Osteocyte (in vitro differentiated cells): ENCODE measurements around the gene RINL. TPM values are rescaled to one million over a fixed set of nuclear protein-coding genes. Genes with fewer than 3 reads are reported as not detected.

ENCODE experiments used
- DNase-seq: peaks from one replicate; pipeline ENCODE4 v3.0.0; 2021; ENCODE audit warnings: mixed read lengths; ENCODE audit not compliant: unreplicated experiment; ENCODE audit errors: extremely low spot score
- H3K27ac Mint-ChIP-seq: one replicate; pipeline ENCODE4 v1.8.0; 2021; ENCODE audit warnings: mild to moderate bottlenecking, mixed read lengths; ENCODE audit not compliant: unreplicated experiment
- H3K27me3 Mint-ChIP-seq: one replicate; pipeline ENCODE4 v1.8.0; 2021; ENCODE audit warnings: mixed read lengths; ENCODE audit not compliant: unreplicated experiment
- H3K36me3 Mint-ChIP-seq: one replicate; pipeline ENCODE4 v1.8.0; 2021; ENCODE audit warnings: mixed read lengths; ENCODE audit not compliant: unreplicated experiment
- H3K4me1 Mint-ChIP-seq: one replicate; pipeline ENCODE4 v1.8.0; 2021; ENCODE audit warnings: mixed read lengths; ENCODE audit not compliant: unreplicated experiment
- H3K4me3 Mint-ChIP-seq: one replicate; pipeline ENCODE4 v1.8.0; 2021; ENCODE audit warnings: mild to moderate bottlenecking, moderate library complexity, mixed read lengths; ENCODE audit not compliant: unreplicated experiment
- H3K9me3 Mint-ChIP-seq: one replicate; pipeline ENCODE4 v1.8.0; 2021; ENCODE audit warnings: mixed read lengths; ENCODE audit not compliant: unreplicated experiment
- long read RNA-seq: library from polyadenylated mRNA; unstranded; transcript quantifications from one replicate; pipeline ENCODE4 v2.0.0, GENCODE V29; 2021
- total RNA-seq: library from RNA; stranded (reverse); gene quantifications from 2 replicates; pipeline ENCODE4 v1.2.1, GENCODE V29; 2021
- TF ChIP-seq, protein P1 (sequence below): fragments of 200-600 bp; sonication (generic); IDR thresholded peaks from 2 replicates; pipeline ENCODE4 v1.5.0; 2021; ENCODE audit warnings: antibody characterized with exemption, mild to moderate bottlenecking, moderate library complexity

Gene RINL, protein sequence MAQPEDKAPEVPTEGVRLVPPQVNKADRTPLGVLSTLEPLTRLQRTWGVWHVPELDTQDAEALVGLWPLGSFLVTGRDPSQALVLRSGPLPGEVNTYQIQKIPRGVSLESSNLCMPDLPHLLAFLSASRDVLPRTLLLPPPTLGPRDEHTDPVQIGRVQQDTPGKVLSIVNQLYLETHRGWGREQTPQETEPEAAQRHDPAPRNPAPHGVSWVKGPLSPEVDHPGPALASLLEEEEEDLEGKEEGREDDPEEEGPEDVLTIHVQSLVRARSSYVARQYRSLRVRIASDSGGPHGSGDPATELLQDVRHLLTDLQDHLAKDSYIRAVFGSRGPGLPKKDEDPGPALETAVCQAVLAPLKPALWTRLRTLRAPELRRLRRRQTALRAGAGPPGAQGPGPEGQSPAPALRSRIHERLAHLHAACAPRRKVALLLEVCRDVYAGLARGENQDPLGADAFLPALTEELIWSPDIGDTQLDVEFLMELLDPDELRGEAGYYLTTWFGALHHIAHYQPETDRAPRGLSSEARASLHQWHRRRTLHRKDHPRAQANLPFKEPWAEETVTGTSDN
- 0.55 TPM in 1 of 2 replicates, not detected in the other for total RNA-seq
- long read RNA-seq: 0 reads

DNA sequence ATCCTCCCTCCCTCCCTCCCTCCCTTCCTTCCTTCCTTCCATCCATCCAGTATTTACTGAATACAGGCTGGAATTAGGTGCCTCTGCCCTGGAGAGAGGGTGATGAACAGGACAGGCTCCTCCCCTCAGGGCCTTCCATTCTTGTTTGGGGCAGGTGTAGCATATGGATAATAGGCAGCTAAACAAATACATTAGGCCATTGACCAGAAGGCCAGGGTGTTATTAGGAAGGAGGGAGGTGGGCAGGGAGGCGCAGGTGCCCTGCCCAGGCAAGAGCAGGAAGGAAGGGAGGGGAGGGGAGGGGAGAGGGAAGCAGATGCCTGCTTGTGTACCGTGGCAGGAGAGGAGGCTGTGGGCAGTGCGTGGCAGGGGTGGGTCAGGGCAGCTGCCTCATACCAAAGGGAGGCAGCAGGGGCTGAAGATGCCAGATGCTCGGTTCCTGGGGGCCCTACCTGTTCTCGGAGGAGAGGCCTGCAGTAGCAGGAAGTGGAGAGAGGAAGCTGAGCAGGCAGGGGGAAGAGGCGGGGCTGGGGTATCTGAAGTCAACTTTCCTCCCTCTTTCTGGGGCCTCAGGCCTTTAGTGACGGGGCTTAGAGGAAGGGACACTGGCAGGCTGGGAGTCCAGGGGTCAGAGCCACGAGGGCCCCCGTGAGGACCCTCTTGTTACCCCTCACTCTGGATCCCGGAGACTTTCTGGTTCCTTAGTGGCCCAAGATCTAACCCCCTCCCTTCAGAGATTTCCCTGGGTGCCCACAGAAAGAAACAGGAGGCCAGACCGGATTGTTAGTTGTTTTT is at the start of gene RINL:
Gene RINL (minus strand): TSS at position 495 of the 794 bp plus-strand sequence. CDS start 1,533 bp downstream, outside the sequence.
- Mint-ChIP-seq H3K4me3 (no peak within 1 kb of the TSS), H3K27me3 (no peaks in the 10 kb centered on the region), H3K27ac (no peak within 1 kb of the TSS), H3K4me1 (no peaks in the 10 kb centered on the region), H3K9me3 (no peaks in the 10 kb centered on the region), H3K36me3 (peaks cover 8% of the 10 kb centered on the region)
- TF ChIP-seq, protein P1, sequence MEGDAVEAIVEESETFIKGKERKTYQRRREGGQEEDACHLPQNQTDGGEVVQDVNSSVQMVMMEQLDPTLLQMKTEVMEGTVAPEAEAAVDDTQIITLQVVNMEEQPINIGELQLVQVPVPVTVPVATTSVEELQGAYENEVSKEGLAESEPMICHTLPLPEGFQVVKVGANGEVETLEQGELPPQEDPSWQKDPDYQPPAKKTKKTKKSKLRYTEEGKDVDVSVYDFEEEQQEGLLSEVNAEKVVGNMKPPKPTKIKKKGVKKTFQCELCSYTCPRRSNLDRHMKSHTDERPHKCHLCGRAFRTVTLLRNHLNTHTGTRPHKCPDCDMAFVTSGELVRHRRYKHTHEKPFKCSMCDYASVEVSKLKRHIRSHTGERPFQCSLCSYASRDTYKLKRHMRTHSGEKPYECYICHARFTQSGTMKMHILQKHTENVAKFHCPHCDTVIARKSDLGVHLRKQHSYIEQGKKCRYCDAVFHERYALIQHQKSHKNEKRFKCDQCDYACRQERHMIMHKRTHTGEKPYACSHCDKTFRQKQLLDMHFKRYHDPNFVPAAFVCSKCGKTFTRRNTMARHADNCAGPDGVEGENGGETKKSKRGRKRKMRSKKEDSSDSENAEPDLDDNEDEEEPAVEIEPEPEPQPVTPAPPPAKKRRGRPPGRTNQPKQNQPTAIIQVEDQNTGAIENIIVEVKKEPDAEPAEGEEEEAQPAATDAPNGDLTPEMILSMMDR: no peak
- DNase-seq: no peak

DNA sequence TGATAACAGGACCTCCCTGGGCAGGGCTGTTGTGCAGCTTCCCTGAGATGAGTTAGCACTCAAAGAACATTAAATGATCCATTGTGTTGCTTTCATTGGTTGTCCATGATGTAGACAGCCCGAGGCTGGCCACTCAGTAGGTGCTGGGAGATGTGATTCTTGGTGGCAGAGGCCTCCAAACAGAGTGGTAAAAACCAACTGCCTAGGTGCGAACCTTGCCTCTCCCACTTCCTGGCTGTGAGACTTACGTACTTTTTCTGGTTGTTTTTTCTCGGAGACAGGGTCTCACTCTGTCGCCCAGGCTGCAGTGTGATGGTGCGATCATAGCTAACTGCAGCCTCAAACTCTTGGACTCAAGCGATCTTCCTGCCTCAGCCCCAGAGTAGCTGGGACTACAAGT is 46.3 kb upstream of the RINL start:
- Mint-ChIP-seq H3K4me3 (no peak overlapping the region), H3K27ac (no peak overlapping the region), H3K4me1 (no peaks in the 10 kb centered on the region), H3K36me3 (peaks cover 6% of the 10 kb centered on the region), H3K27me3 (no peaks in the 10 kb centered on the region), H3K9me3 (no peaks in the 10 kb centered on the region)
- DNase-seq: no peak
- TF ChIP-seq, protein P1: no peak

DNA sequence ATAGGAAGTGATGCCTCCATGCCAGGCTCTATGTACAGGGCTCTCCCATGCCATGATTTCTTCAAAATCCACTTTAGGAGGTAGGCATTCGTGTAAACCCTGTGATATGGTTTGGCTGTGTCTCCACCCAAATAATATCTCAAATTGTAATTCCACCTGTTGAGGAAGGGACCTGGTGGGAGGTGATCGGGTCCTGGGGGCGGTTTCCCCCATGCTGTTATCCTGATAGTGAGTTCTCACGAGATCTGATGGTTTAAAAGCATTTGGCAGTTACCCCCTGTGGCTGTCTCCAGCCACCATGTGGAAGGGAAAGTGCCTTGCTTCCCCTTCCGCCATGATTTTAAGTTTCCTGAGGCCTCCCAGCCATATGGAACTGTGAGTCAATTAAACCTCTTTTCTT is 44.4 kb upstream of the RINL start:
- TF ChIP-seq, protein P1: no peak
- Mint-ChIP-seq H3K4me1 (no peaks in the 10 kb centered on the region), H3K27me3 (no peaks in the 10 kb centered on the region), H3K9me3 (no peaks in the 10 kb centered on the region), H3K4me3 (no peak overlapping the region), H3K27ac (no peak overlapping the region), H3K36me3 (peaks cover 6% of the 10 kb centered on the region)
- DNase-seq: no peak

DNA sequence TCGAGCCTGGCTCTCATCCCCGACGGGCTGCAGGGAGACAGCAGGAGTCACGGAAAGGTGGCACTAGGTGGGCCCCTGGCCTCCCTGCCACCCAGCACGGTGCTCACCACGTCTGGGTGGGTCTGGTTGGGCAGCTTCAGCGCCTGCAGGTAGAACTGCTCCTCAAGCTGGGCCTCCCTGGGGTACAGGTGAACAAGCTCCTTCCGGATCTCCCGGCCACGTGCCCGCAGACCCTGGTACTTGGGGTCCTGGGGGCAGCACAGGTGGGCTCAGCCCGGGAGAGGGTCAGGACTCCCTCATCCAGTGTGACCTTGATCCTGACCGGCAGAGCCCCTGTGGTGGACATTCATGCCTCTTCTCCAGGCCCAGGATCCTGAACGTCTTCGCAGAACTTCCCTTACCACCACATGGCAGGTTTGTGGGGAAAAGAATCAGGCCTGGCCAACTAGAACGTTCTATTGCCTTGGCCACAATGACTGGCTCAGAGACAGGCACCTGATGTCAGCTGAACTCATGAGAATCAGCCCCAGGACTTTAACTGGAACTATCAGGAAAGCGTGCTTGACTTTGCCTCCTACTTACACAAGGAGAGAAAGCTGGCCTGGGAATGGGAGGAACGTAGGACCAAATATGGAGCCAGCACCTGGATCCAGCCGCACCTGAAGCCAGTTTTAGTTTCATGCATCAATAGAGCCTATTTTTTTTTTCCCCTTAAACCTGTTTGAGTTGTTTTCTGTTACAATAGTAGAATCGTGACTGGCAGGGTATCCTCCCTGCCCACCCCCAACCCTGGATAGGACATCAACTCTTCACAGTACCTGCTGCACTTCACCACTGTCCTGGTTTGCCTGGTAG is 43.6 kb upstream of the RINL start:
- peaks cover 6% of the 10 kb centered on the region for H3K36me3 Mint-ChIP-seq
- no peaks in the 10 kb centered on the region for H3K27me3 Mint-ChIP-seq
- H3K9me3 Mint-ChIP-seq: no peaks in the 10 kb centered on the region
- no peaks in the 10 kb centered on the region for H3K4me1 Mint-ChIP-seq
- DNase-seq: no peak
- no peak overlapping the region for H3K27ac Mint-ChIP-seq
- TF ChIP-seq, protein P1: no peak
- no peak overlapping the region for H3K4me3 Mint-ChIP-seq
